Neural cell (in vitro differentiated cells): Measurements from ENCODE around the gene MYO6. TPM values are rescaled to one million over a fixed set of nuclear protein-coding genes. Genes with fewer than 3 reads are reported as not detected.

Experiments
- H2AFZ ChIP-seq: fragments of 200-600, 300-800 bp; sonication (generic), shearing (Covaris generic); 2 replicates; pipeline ENCODE4 v1.6.0; 2014; ENCODE audit warnings: low read depth, mild to moderate bottlenecking, antibody characterized with exemption, low read length, moderate library complexity
- H3F3A ChIP-seq: fragments of 200-600 bp; shearing (Covaris generic); 2 replicates; pipeline ENCODE4 v1.6.1; 2016; ENCODE audit warnings: mild to moderate bottlenecking, moderate library complexity, mixed read lengths, antibody characterized with exemption, low read length; ENCODE audit not compliant: insufficient read depth, poor library complexity, severe bottlenecking
- H3K27ac ChIP-seq: fragments of 200-600, 300-800 bp; sonication (generic), shearing (Covaris generic); 2 replicates; pipeline ENCODE4 v1.5.1; 2014; ENCODE audit warnings: mild to moderate bottlenecking, low read length, moderate library complexity
- H3K27me3 ChIP-seq: fragments of 300-800, 200-600 bp; sonication (generic), shearing (Covaris generic); 2 replicates; pipeline ENCODE4 v1.6.0; 2014; ENCODE audit warnings: mild to moderate bottlenecking, low read depth, low read length, moderate library complexity; ENCODE audit not compliant: insufficient read depth
- H3K36me3 ChIP-seq: fragments of 300-800, 200-600 bp; sonication (generic), shearing (Covaris generic); 2 replicates; pipeline ENCODE4 v1.5.1; 2014; ENCODE audit warnings: mild to moderate bottlenecking, antibody characterized with exemption, low read length, moderate library complexity; ENCODE audit not compliant: insufficient read depth
- H3K4me2 ChIP-seq: fragments of 300-800, 200-600 bp; sonication (generic), shearing (Covaris generic); 2 replicates; pipeline ENCODE4 v1.6.0; 2014; ENCODE audit warnings: mild to moderate bottlenecking, low read length
- H3K4me3 ChIP-seq: fragments of 300-800, 200-600 bp; sonication (generic), shearing (Covaris generic); 2 replicates; pipeline ENCODE4 v1.5.1; 2014; ENCODE audit warnings: mild to moderate bottlenecking, low read length, moderate library complexity
- H3K79me2 ChIP-seq: fragments of 200-600 bp; shearing (Covaris generic); replicated peaks from 2 replicates; pipeline ENCODE4 v1.6.0; 2014; ENCODE audit warnings: mild to moderate bottlenecking, low read length, moderate library complexity; ENCODE audit not compliant: insufficient read depth
- H3K9ac ChIP-seq: fragments of 300-800, 200-600 bp; sonication (generic), shearing (Covaris generic); 2 replicates; pipeline ENCODE4 v1.6.1; 2016; ENCODE audit warnings: mild to moderate bottlenecking, low read length, mixed read lengths
- H3K9me2 ChIP-seq: fragments of 200-600 bp; shearing (Covaris generic); 2 replicates; pipeline ENCODE4 v1.6.1; 2016; ENCODE audit warnings: mild to moderate bottlenecking, low read length, mixed read lengths; ENCODE audit not compliant: insufficient read depth
- H3K9me3 ChIP-seq: fragments of 200-600, 300-800 bp; sonication (generic), shearing (Covaris generic); 2 replicates; pipeline ENCODE4 v1.6.1; 2016; ENCODE audit warnings: mild to moderate bottlenecking, mixed run types, low read length, moderate library complexity, mixed read lengths
- H4K20me1 ChIP-seq: fragments of 200-600 bp; shearing (Covaris generic); 2 replicates; pipeline ENCODE4 v1.6.1; 2016; ENCODE audit warnings: mild to moderate bottlenecking, mixed run types; ENCODE audit not compliant: insufficient read depth
- EP300 ChIP-seq: fragments of 450-650 bp; conservative IDR thresholded peaks from 2 replicates; pipeline ENCODE4 v1.6.1; 2014; ENCODE audit warnings: antibody characterized with exemption, mild to moderate bottlenecking, moderate library complexity; ENCODE audit not compliant: poor library complexity, severe bottlenecking
- EZH2 ChIP-seq: fragments of 200-600, 300-800 bp; shearing (Covaris generic), sonication (generic); IDR thresholded peaks from 2 replicates; pipeline ENCODE4 v1.6.1; 2014; ENCODE audit warnings: antibody characterized with exemption, low read length, borderline replicate concordance, mild to moderate bottlenecking; ENCODE audit not compliant: insufficient read depth, poor library complexity, severe bottlenecking
- MXI1 ChIP-seq: fragments of 450-650 bp; conservative IDR thresholded peaks from 2 replicates; pipeline ENCODE4 v1.6.1; 2014; ENCODE audit warnings: antibody characterized with exemption, mild to moderate bottlenecking; ENCODE audit not compliant: poor library complexity, severe bottlenecking
- POLR2AphosphoS5 ChIP-seq: IDR thresholded peaks from 2 replicates; pipeline ENCODE4 v1.6.1; 2012
- RAD21 ChIP-seq: fragments of 450-650 bp; conservative IDR thresholded peaks from 2 replicates; pipeline ENCODE4 v1.6.1; 2014; ENCODE audit warnings: antibody characterized with exemption, mild to moderate bottlenecking, moderate library complexity
- SMC3 ChIP-seq: fragments of 450-650 bp; conservative IDR thresholded peaks from 2 replicates; pipeline ENCODE4 v1.6.1; 2014; ENCODE audit warnings: antibody characterized with exemption, mild to moderate bottlenecking, moderate library complexity; ENCODE audit not compliant: poor library complexity
- TAF1 ChIP-seq: IDR thresholded peaks from 2 replicates; pipeline ENCODE4 v1.6.1; 2012; ENCODE audit warnings: low read depth
- polyA plus RNA-seq: library from polyadenylated mRNA; depleted of rRNA; stranded (reverse); fragments of >200 nt; gene quantifications from 2 replicates; pipeline ENCODE4 v1.2.3, GENCODE V29; 2014
- TF ChIP-seq, protein P1 (sequence below): IDR thresholded peaks from 2 replicates; pipeline ENCODE4 v1.6.1; 2012; ENCODE audit warnings: borderline replicate concordance
- TF ChIP-seq, protein P2 (sequence below): fragments of 450-650 bp; IDR thresholded peaks from 2 replicates; pipeline ENCODE4 v1.5.1; 2014; ENCODE audit warnings: antibody characterized with exemption, mild to moderate bottlenecking, moderate library complexity; ENCODE audit not compliant: poor library complexity, severe bottlenecking

MYO6 gene
- polyA plus RNA-seq, 1 donor from 2014 or later, result 49.1 TPM

GRCh38 chr6:75747152-75747992, 1.7 kb upstream of the MYO6 start:
- no peak overlapping the region for H3K27ac ChIP-seq
- TF ChIP-seq MXI1 (no peak), POLR2AphosphoS5 (no peak), EZH2 (no peak), TAF1 (no peak)

GRCh38 chr6:75748003-75748742, 866 bp upstream of the MYO6 start:
- Histone ChIP-seq H3K4me3 (peak overlapping the region; percentile 99), H4K20me1 (no peaks in the 10 kb centered on the region), H3K36me3 (no peaks in the 10 kb centered on the region), H3K9me3 (no peaks in the 10 kb centered on the region), H3K4me2 (peak overlapping the region; percentile 89), H3K9ac (peak overlapping the region; percentile 92), H2AFZ (peak overlapping the region; percentile 84), H3F3A (no peaks in the 10 kb centered on the region), H3K27ac (peak overlapping the region; percentile 46), H3K27me3 (no peaks in the 10 kb centered on the region), H3K9me2 (no peaks in the 10 kb centered on the region), H3K79me2 (peaks cover 35% of the 10 kb centered on the region)
- TF ChIP-seq TAF1 (no peak), RAD21 (no peak), EP300 (no peak), EZH2 (no peak), SMC3 (no peak), MXI1 (no peak), POLR2AphosphoS5 (no peak)
- TF ChIP-seq, protein P1, sequence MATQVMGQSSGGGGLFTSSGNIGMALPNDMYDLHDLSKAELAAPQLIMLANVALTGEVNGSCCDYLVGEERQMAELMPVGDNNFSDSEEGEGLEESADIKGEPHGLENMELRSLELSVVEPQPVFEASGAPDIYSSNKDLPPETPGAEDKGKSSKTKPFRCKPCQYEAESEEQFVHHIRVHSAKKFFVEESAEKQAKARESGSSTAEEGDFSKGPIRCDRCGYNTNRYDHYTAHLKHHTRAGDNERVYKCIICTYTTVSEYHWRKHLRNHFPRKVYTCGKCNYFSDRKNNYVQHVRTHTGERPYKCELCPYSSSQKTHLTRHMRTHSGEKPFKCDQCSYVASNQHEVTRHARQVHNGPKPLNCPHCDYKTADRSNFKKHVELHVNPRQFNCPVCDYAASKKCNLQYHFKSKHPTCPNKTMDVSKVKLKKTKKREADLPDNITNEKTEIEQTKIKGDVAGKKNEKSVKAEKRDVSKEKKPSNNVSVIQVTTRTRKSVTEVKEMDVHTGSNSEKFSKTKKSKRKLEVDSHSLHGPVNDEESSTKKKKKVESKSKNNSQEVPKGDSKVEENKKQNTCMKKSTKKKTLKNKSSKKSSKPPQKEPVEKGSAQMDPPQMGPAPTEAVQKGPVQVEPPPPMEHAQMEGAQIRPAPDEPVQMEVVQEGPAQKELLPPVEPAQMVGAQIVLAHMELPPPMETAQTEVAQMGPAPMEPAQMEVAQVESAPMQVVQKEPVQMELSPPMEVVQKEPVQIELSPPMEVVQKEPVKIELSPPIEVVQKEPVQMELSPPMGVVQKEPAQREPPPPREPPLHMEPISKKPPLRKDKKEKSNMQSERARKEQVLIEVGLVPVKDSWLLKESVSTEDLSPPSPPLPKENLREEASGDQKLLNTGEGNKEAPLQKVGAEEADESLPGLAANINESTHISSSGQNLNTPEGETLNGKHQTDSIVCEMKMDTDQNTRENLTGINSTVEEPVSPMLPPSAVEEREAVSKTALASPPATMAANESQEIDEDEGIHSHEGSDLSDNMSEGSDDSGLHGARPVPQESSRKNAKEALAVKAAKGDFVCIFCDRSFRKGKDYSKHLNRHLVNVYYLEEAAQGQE, result no peak
- TF ChIP-seq, protein P2, sequence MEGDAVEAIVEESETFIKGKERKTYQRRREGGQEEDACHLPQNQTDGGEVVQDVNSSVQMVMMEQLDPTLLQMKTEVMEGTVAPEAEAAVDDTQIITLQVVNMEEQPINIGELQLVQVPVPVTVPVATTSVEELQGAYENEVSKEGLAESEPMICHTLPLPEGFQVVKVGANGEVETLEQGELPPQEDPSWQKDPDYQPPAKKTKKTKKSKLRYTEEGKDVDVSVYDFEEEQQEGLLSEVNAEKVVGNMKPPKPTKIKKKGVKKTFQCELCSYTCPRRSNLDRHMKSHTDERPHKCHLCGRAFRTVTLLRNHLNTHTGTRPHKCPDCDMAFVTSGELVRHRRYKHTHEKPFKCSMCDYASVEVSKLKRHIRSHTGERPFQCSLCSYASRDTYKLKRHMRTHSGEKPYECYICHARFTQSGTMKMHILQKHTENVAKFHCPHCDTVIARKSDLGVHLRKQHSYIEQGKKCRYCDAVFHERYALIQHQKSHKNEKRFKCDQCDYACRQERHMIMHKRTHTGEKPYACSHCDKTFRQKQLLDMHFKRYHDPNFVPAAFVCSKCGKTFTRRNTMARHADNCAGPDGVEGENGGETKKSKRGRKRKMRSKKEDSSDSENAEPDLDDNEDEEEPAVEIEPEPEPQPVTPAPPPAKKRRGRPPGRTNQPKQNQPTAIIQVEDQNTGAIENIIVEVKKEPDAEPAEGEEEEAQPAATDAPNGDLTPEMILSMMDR, result no peak

More at GRCh38 chr6:75747152-75747992, 1.7 kb upstream of the MYO6 start:
- no peak overlapping the region for H3K4me3 ChIP-seq
- no peaks in the 10 kb centered on the region for H3K36me3 ChIP-seq
- H3F3A ChIP-seq, result no peaks in the 10 kb centered on the region
- H3K9me3 ChIP-seq, result no peaks in the 10 kb centered on the region
- no peaks in the 10 kb centered on the region for H3K27me3 ChIP-seq
- no peaks in the 10 kb centered on the region for H4K20me1 ChIP-seq
- no peak overlapping the region for H3K9ac ChIP-seq
- H3K79me2 ChIP-seq, result peaks cover 27% of the 10 kb centered on the region
- H2AFZ ChIP-seq, result no peak overlapping the region
- H3K9me2 ChIP-seq, result no peaks in the 10 kb centered on the region
- H3K4me2 ChIP-seq, result no peak overlapping the region
